ENCODE measurements around the gene ADAMTS13. TPM values are rescaled to one million over a fixed set of nuclear protein-coding genes. Genes with fewer than 3 reads are reported as not detected.

ADAMTS13 gene
- total RNA-seq, 2 donors from 2014 or later = 0.67 to 1.1 TPM

GRCh38 chr9:133470427-133470924 lies 48.3 kb downstream of the ADAMTS13 start:
- H3K4me1 Mint-ChIP-seq (ENCODE audit: low read depth in 2 of 2) = no peaks in the 10 kb centered on the region
- no peak for DNase-seq (ENCODE audit: low spot score)
- H3K9me3 Mint-ChIP-seq = no peaks in the 10 kb centered on the region
- H3K36me3 Mint-ChIP-seq = no peaks in the 10 kb centered on the region
- ATAC-seq = no peak
- no peak overlapping the region for H3K4me3 Mint-ChIP-seq
- H3K27me3 Mint-ChIP-seq = no peaks in the 10 kb centered on the region
- H3K27ac Mint-ChIP-seq = no peak overlapping the region

- Mint-ChIP-seq H3K4me3 (no peak overlapping the region), H3K4me1 (ENCODE audit: low read depth in 2 of 2) (no peaks in the 10 kb centered on the region)
Measured at GRCh38 chr9:133470988-133471387, 48.8 kb downstream of the ADAMTS13 start.

DNA sequence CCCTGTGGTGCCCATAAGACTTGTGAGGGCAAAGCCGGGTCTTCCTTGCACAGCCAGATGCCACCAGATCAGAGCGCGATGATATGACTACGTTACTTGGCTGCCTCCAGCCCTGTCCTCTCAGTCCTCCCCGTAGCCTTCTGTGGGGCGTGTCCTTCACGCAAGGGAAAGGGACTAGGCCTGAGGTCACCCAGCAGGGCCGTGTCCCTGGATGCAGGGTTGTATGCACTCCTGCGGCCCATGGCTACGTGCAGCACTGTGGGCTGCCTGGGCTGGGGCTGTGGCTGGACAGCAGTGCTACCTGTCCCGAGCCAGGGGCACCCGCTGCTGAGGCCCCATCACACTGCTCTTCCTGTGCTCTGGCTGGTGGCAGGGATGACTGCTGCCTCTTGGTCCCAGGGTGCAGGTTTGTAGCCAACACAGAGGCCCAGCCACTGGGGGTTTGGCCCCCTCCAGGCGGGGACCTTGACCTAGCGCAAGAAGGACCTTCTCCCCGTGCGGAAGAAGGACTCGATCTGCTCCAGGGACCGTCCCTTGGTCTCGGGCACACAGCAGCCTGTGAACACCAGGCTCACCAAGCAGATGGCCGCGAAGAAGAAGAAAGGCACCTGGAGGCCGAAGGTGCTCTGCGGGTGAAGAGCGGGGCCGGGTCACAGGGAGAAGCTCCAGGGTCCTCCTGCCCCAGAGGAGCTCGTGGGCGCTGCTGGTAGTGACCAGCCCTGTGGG lies 49.5 kb downstream of the ADAMTS13 start:
- no peak for DNase-seq (ENCODE audit: low spot score)
- H3K36me3 Mint-ChIP-seq = no peaks in the 10 kb centered on the region
- peaks cover 0 to 6% of the 10 kb centered on the region in 2 donors for H3K4me1 Mint-ChIP-seq (ENCODE audit: low read depth in 2 of 2)
- ATAC-seq = no peak
- H3K27ac Mint-ChIP-seq = no peak overlapping the region
- no peak overlapping the region for H3K4me3 Mint-ChIP-seq
- H3K27me3 Mint-ChIP-seq = no peaks in the 10 kb centered on the region
- no peaks in the 10 kb centered on the region for H3K9me3 Mint-ChIP-seq

More at GRCh38 chr9:133470988-133471387, 48.8 kb downstream of the ADAMTS13 start:
- Mint-ChIP-seq H3K9me3 (no peaks in the 10 kb centered on the region), H3K27ac (no peak overlapping the region), H3K36me3 (no peaks in the 10 kb centered on the region), H3K27me3 (no peaks in the 10 kb centered on the region)
- ATAC-seq (no peak), DNase-seq (ENCODE audit: low spot score) (no peak)

GRCh38 chr9:133472277-133472645 lies 50.1 kb downstream of the ADAMTS13 start:
- no peak for DNase-seq (ENCODE audit: low spot score)
- no peaks in the 10 kb centered on the region for H3K36me3 Mint-ChIP-seq
- no peak for ATAC-seq
- H3K27ac Mint-ChIP-seq = no peak overlapping the region
- H3K4me3 Mint-ChIP-seq = no peak overlapping the region
- H3K9me3 Mint-ChIP-seq = no peaks in the 10 kb centered on the region
- H3K27me3 Mint-ChIP-seq = no peaks in the 10 kb centered on the region
- H3K4me1 Mint-ChIP-seq (ENCODE audit: low read depth in 2 of 2) = peaks cover 0 to 7% of the 10 kb centered on the region in 2 donors

GRCh38 chr9:133472753-133473378 lies 50.7 kb downstream of the ADAMTS13 start:
- DNase-seq (ENCODE audit: low spot score) (no peak), ATAC-seq (no peak)
- Mint-ChIP-seq H3K36me3 (no peaks in the 10 kb centered on the region), H3K4me3 (no peak overlapping the region), H3K4me1 (ENCODE audit: low read depth in 2 of 2) (peaks cover 0 to 7% of the 10 kb centered on the region in 2 donors), H3K27me3 (no peaks in the 10 kb centered on the region), H3K9me3 (no peaks in the 10 kb centered on the region), H3K27ac (no peak overlapping the region)

DNA sequence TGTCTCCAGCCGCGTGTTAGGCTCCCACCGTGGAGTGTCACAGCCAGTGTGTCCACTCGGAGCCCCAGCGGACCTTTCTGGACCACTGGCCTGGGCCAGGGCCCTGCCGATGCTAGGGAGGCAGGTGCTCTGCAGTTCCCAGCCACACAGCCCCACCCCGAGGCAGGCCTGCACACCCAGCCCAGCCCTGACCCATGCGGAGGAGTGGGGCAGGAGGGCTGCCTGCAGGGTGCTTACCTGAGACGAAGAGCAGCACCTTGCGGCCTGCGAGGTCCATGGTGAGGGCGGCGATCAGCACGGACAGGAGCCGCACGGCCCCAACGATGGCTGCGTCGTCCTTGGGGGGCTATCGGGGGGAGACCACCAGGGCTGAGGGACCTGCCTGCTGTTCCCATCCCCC lies 51.6 kb downstream of the ADAMTS13 start:
- H3K9me3 Mint-ChIP-seq = no peaks in the 10 kb centered on the region
- no peaks in the 10 kb centered on the region for H3K36me3 Mint-ChIP-seq
- H3K4me1 Mint-ChIP-seq (ENCODE audit: low read depth in 2 of 2) = peaks cover 0 to 7% of the 10 kb centered on the region in 2 donors
- ATAC-seq = no peak
- H3K4me3 Mint-ChIP-seq = no peak overlapping the region
- H3K27me3 Mint-ChIP-seq = no peaks in the 10 kb centered on the region
- H3K27ac Mint-ChIP-seq = no peak overlapping the region
- DNase-seq (ENCODE audit: low spot score) = no peak

DNA sequence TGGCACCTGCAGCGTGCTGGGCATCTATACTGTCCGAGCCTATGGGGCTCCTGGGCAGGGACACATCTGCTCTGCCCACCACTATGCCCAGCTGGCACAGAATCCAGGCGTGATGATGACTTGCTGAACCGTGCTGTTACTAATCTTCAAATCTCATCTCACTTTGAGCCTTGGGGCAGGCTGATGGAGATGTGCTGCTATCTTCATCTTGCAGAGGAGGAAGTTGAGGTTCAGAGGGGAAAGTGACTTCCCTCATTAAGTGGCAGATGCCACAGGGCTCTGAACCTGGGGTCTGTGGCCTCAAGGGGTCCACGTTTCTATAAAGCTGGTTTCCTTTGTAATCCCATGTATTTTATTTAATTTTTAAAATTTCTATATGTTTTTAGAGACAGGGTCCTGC lies 52.0 kb downstream of the ADAMTS13 start:
- peaks cover 0 to 7% of the 10 kb centered on the region in 2 donors for H3K4me1 Mint-ChIP-seq (ENCODE audit: low read depth in 2 of 2)
- ATAC-seq = no peak
- no peaks in the 10 kb centered on the region for H3K36me3 Mint-ChIP-seq
- no peaks in the 10 kb centered on the region for H3K27me3 Mint-ChIP-seq
- no peak for DNase-seq (ENCODE audit: low spot score)
- H3K27ac Mint-ChIP-seq = no peak overlapping the region
- no peaks in the 10 kb centered on the region for H3K9me3 Mint-ChIP-seq
- H3K4me3 Mint-ChIP-seq = no peak overlapping the region

DNA sequence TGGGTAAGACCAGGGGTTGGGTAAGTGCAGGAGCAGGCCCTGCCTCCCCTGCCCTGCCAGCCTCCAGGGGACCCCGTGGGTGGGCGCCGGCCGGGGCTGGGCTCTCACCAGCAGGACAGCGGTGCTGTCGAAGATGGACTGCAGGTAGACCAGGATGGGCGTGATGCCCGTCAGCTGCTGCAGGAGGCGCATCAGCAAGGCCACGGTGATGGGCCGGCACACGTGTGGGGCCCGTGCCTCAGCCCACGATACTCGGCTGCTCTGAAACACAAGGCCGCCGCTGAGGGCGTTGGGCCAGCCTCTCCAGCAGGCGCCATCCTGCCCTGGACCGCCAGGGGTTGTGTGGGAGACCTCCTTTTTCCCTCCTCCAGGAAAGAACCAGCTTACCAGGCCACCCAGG lies 52.7 kb downstream of the ADAMTS13 start:
- H3K27ac Mint-ChIP-seq = no peak overlapping the region
- no peaks in the 10 kb centered on the region for H3K36me3 Mint-ChIP-seq
- H3K27me3 Mint-ChIP-seq = no peaks in the 10 kb centered on the region
- H3K4me3 Mint-ChIP-seq = no peak overlapping the region
- ATAC-seq (no peak), DNase-seq (ENCODE audit: low spot score) (no peak)
- H3K4me1 Mint-ChIP-seq (ENCODE audit: low read depth in 2 of 2) = peaks cover 0 to 11% of the 10 kb centered on the region in 2 donors
- H3K9me3 Mint-ChIP-seq = no peaks in the 10 kb centered on the region

DNA sequence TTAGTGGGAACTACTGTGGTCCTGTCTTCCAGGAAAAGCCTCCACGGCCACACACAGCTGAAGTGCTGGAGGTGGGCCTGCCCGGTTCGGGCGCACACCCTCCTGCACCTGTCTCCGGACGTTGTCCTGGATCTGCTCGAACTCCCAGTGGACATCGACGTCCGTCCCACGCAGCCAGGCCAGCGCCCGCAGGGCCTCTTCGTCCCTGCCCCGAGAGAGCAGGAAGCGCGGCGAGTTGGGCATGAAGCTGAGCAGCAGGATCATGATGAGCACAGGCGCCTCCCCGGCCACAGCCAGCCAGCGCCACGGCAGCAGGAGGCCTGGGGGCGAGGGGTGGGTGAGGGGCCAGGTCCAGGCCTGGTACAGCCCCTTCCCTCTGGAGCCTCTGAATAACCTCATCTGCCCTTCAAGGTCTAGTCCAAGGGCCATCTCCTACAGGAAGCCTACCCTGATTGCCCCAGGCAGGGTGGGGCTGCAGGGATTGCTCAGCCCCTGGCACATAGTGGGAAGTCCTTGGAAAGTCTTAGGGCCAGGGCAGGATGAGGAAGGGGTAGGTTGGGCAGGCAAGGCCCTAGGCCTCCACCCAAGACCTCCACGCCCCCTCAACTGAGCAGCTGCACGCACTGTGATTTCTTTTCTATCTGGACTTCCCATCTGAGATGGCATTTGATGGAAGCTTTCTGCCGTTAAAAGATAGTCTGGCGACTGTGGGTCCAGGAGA lies 53.3 kb downstream of the ADAMTS13 start:
- peaks cover 0 to 13% of the 10 kb centered on the region in 2 donors for H3K4me1 Mint-ChIP-seq (ENCODE audit: low read depth in 2 of 2)
- no peaks in the 10 kb centered on the region for H3K27me3 Mint-ChIP-seq
- ATAC-seq (no peak), DNase-seq (ENCODE audit: low spot score) (no peak)
- no peak overlapping the region for H3K4me3 Mint-ChIP-seq
- no peak overlapping the region for H3K27ac Mint-ChIP-seq
- no peaks in the 10 kb centered on the region for H3K36me3 Mint-ChIP-seq
- no peaks in the 10 kb centered on the region for H3K9me3 Mint-ChIP-seq

GRCh38 chr9:133476036-133476931 lies 54.1 kb downstream of the ADAMTS13 start:
- ATAC-seq (no peak), DNase-seq (ENCODE audit: low spot score) (no peak)
- Mint-ChIP-seq H3K4me1 (ENCODE audit: low read depth in 2 of 2) (peaks cover 0 to 13% of the 10 kb centered on the region in 2 donors), H3K9me3 (no peaks in the 10 kb centered on the region), H3K36me3 (no peaks in the 10 kb centered on the region), H3K27ac (peak overlapping the region in 1 of 2 donors; percentile 83), H3K27me3 (no peaks in the 10 kb centered on the region), H3K4me3 (peak overlapping the region; percentile 50)

- Mint-ChIP-seq H3K4me1 (ENCODE audit: low read depth in 2 of 2) (peaks cover 0 to 13% of the 10 kb centered on the region in 2 donors), H3K27me3 (no peaks in the 10 kb centered on the region), H3K9me3 (no peaks in the 10 kb centered on the region), H3K27ac (peak overlapping the region in 1 of 2 donors; percentile 83), H3K36me3 (no peaks in the 10 kb centered on the region), H3K4me3 (peak overlapping the region; percentile 50)
- no peak for DNase-seq (ENCODE audit: low spot score)
- ATAC-seq = no peak
Measured at GRCh38 chr9:133476941-133477340, 54.8 kb downstream of the ADAMTS13 start.

DNA sequence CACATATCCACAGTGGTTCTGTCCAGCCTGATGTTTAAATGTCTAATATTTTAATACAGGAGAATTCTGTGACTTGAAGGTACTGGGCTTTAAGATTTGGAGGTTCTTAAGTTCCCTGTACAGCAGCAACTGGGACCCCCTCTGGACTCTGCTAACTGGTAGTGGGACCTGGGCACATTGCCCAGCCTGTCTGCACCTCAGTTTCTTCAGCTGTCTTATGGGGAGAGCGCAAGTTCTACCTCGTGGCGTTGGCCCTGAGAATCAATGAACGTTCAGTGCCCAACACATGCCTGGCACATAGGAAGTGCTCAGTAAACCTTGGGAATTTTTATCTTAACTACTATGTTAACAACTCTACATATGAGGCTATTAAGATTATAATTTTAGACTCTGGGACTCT lies 55.3 kb downstream of the ADAMTS13 start:
- Mint-ChIP-seq H3K9me3 (no peaks in the 10 kb centered on the region), H3K4me3 (peak overlapping the region; percentile 39), H3K27ac (no peak overlapping the region), H3K27me3 (no peaks in the 10 kb centered on the region), H3K4me1 (ENCODE audit: low read depth in 2 of 2) (peaks cover 0 to 13% of the 10 kb centered on the region in 2 donors), H3K36me3 (no peaks in the 10 kb centered on the region)
- ATAC-seq (no peak), DNase-seq (ENCODE audit: low spot score) (no peak)
